Gastrocnemius medialis (tissue), 4 donors: ENCODE data around the gene CD79A. TPM values are rescaled to one million over a fixed set of nuclear protein-coding genes. Genes with fewer than 3 reads are reported as not detected.

ENCODE experiments used
- ATAC-seq, 2 donors: fragments of 150-250 bp; one replicate each; pipeline ENCODE4 v1.9.1; 2016
- DNase-seq, 2 donors: peaks; one replicate each; pipeline ENCODE4 v3.0.0-alpha.2; 2019
- H3K27ac ChIP-seq, 4 donors: fragments of 200-600 bp; sonication (generic); 1 replicate in 1 of 4; 2 replicates in 3 of 4; pipeline ENCODE4 v1.5.1; 2016 to 2018; ENCODE audit warnings: mild to moderate bottlenecking in 2 of 4, moderate library complexity in 1 of 4
- H3K27me3 ChIP-seq, 3 donors: fragments of 200-600 bp; sonication (generic) in 2 of 3; 1 replicate in 1 of 3; 2 replicates in 2 of 3; pipeline versions ENCODE4 v1.5.1 to v1.6.0; 2016 to 2019; ENCODE audit warnings: mild to moderate bottlenecking in 1 of 3, moderate library complexity in 1 of 3
- H3K36me3 ChIP-seq, 2 donors: fragments of 200-600 bp; sonication (generic) in 1 of 2; one replicate each; pipeline ENCODE4 v1.5.1; 2017 to 2018
- H3K4me1 ChIP-seq, 2 donors: fragments of 200-600 bp; sonication (generic) in 1 of 2; one replicate each; pipeline ENCODE4 v1.5.1; 2016 to 2017; ENCODE audit warnings: mild to moderate bottlenecking in 2 of 2
- H3K4me3 ChIP-seq, 4 donors: fragments of 200-600 bp; sonication (generic) in 3 of 4; 1 replicate in 1 of 4; 2 replicates in 3 of 4; pipeline ENCODE4 v1.5.1; 2016 to 2019; ENCODE audit warnings: mild to moderate bottlenecking in 2 of 4
- H3K9me3 ChIP-seq, 3 donors: fragments of 200-600 bp; sonication (generic) in 2 of 3; 1 replicate in 1 of 3; 2 replicates in 2 of 3; pipeline ENCODE4 v1.5.1; 2016 to 2019
- CTCF ChIP-seq, 5 experiments: fragments of 450-650 bp in 3 of 5; fragments of 200-600 bp in 2 of 5; sonication (generic) in 2 of 5; IDR thresholded peaks in 4 of 5; conservative IDR thresholded peaks in 1 of 5; 1 replicate in 4 of 5; 2 replicates in 1 of 5; pipeline ENCODE4 v1.5.1; 2016 to 2019; ENCODE audit warnings: antibody characterized with exemption in 5 of 5, mild to moderate bottlenecking in 3 of 5, moderate library complexity in 3 of 5
- POLR2A ChIP-seq, 2 donors: fragments of 450-650 bp; IDR thresholded peaks; one replicate each; pipeline ENCODE4 v1.6.1; 2017; ENCODE audit warnings: antibody characterized with exemption in 2 of 2, mild to moderate bottlenecking in 2 of 2, moderate library complexity in 2 of 2
- in situ Hi-C, 4 donors: fragments of 200-750 bp; cut with MboI; loops; one replicate each; pipeline versions ENCODE4 v1.15.0 to v1.8.0; 2017; ENCODE audit warnings: low sequenced_read_pairs in 4 of 4
- intact Hi-C: fragments of 100-400 bp; cut with DNase I; formaldehyde crosslinking; loops from one replicate; pipeline ENCODE4 v1.15.1; 2023; ENCODE audit warnings: low total_unique reads
- total RNA-seq, 4 donors: library from RNA; depleted of rRNA; stranded (reverse); fragments of >200 nt; gene quantifications; one replicate each; pipeline versions ENCODE4 v1.1.0 to v1.2.3, GENCODE V29; 2016

CD79A gene
- total RNA-seq, 4 donors from 2014 or later: 0.20 TPM; not detected in 3

DNA sequence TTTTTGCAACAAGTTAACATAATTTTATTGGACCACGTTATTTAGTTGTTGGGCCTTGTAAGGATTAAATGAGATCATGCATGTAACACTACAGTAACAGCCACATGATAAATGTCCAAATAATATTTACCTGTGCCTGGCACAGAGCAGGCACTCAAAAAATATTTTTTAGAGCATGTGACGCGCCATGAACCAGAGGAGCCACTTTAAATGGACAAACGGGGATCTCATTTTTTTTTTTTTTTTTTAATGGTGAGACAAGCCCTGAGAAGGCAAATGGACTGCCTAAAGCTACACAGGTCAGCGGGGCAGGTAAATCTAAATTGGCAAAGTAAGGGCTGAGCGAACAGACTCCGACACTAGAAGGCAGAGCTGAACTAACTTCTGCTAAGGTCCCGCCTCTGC, 17.9 kb upstream of the CD79A start:
- in situ Hi-C loops (loop anchor here in 1 of 4 donors (10.0 kb wide), 1 partner anchor 96 kb away; the partner anchor contains the start of gene RABAC1), intact Hi-C loops (loop anchor here (1.0 kb wide), 2 partner anchors 25 to 100 kb away; partner anchors contain the start of gene RABAC1)
- peaks cover 0 to 31% of the 10 kb centered on the region in 2 donors for H3K36me3 ChIP-seq
- H3K4me3 ChIP-seq: peak overlapping the region; percentile 70 to 94 (median 92)
- peak overlapping the region; percentile 86 to 100 (median 98) for H3K27ac ChIP-seq
- no peaks in the 10 kb centered on the region for H3K27me3 ChIP-seq
- no peak for DNase-seq
- no peak for TF ChIP-seq CTCF (IDR thresholded peaks at IDR 0.05 in 4 of 5, conservative IDR thresholded peaks at IDR 0.05 in 1 of 5)
- TF ChIP-seq POLR2A (IDR thresholded peaks at IDR 0.05): no peak
- peaks cover 26 to 37% of the 10 kb centered on the region in 2 donors for H3K4me1 ChIP-seq
- peak in 1 of 2 donors; percentile 0 for ATAC-seq
- no peaks in the 10 kb centered on the region for H3K9me3 ChIP-seq

GRCh38 chr19:41859618-41860418, 17.3 kb upstream of the CD79A start, which contains the start of gene RPS19:
Gene RPS19, plus strand, starts transcription at chr19:41860255. Its CDS starts 520 bp downstream, at chr19:41860775.
- ATAC-seq (peak; percentile 96), DNase-seq (peak; percentile 97 to 98)
- Histone ChIP-seq H3K9me3 (no peaks in the 10 kb centered on the region), H3K27ac (peak within 1 kb of the TSS; percentile 86 to 100 (median 98)), H3K4me3 (peak within 1 kb of the TSS; percentile 70 to 94 (median 92)), H3K36me3 (peaks cover 0 to 37% of the 10 kb centered on the region in 2 donors), H3K4me1 (peaks cover 26 to 37% of the 10 kb centered on the region in 2 donors), H3K27me3 (no peaks in the 10 kb centered on the region)
- peak; percentile 48 to 75 (median 64) for TF ChIP-seq CTCF (IDR thresholded peaks at IDR 0.05 in 4 of 5, conservative IDR thresholded peaks at IDR 0.05 in 1 of 5)
- TF ChIP-seq POLR2A (IDR thresholded peaks at IDR 0.05): peak; percentile 92 to 93
- in situ Hi-C loops: loop anchor here in 3 of 4 donors (5.0 to 10.0 kb wide), 2 partner anchors 82 to 95 kb away; partner anchors contain the start of gene RABAC1 (in 2 of the 3)
- intact Hi-C loops: loop anchor here (1.0 to 10.0 kb wide), 5 partner anchors 24 to 465 kb away; partner anchors contain the start of genes DEDD2, MEGF8, RABAC1 and ZNF574

- ATAC-seq: no peak
- H3K9me3 ChIP-seq: no peaks in the 10 kb centered on the region
- in situ Hi-C loops (loop anchor here in 2 of 4 donors (5.0 to 10.0 kb wide), 2 partner anchors 82 to 94 kb away; partner anchors contain the start of gene RABAC1 (in 1 of the 2)), intact Hi-C loops (loop anchor here (5.0 to 10.0 kb wide), 3 partner anchors 217 to 464 kb away; partner anchors contain the start of genes DEDD2, MEGF8 and ZNF574)
- peaks cover 26 to 37% of the 10 kb centered on the region in 2 donors for H3K4me1 ChIP-seq
- no peak for DNase-seq
- peak overlapping the region; percentile 70 to 94 (median 92) for H3K4me3 ChIP-seq
- peak overlapping the region; percentile 86 to 100 (median 98) for H3K27ac ChIP-seq
- TF ChIP-seq CTCF (IDR thresholded peaks at IDR 0.05 in 4 of 5, conservative IDR thresholded peaks at IDR 0.05 in 1 of 5): no peak
- TF ChIP-seq POLR2A (IDR thresholded peaks at IDR 0.05): no peak
- H3K36me3 ChIP-seq: peaks cover 0 to 45% of the 10 kb centered on the region in 2 donors
- no peaks in the 10 kb centered on the region for H3K27me3 ChIP-seq
Observed at GRCh38 chr19:41860419-41861115, 16.5 kb upstream of the CD79A start.

DNA sequence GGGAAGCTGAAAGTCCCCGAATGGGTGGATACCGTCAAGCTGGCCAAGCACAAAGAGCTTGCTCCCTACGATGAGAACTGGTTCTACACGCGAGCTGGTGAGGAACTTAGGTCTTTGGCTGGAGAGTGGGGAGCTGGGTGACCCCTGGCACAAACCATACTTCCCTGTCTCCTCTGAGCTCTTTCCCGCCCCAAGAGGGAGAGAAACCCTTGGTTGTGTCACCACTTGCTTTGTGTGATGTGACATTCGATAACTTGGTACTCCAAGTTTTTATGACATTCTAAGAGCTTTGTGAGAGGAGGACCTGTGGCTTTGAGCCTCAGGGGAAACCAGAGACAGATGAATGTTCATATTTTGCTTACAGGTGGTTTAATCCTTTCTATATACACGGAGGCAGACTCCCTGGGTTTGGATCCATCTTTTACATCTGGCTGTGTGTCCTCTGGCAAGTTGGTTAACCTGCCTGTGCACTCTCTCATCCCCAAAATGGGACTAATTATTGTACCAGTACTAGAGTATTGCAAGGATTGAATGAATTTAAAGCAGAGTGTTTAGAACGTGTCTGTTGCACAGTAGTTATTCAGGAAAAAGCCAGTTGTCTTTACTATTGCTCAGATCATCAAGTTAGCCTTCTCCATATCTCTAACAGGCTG, 15.8 kb upstream of the CD79A start:
- Histone ChIP-seq H3K27me3 (no peaks in the 10 kb centered on the region), H3K4me1 (peaks cover 26 to 37% of the 10 kb centered on the region in 2 donors), H3K9me3 (no peaks in the 10 kb centered on the region), H3K36me3 (peaks cover 0 to 45% of the 10 kb centered on the region in 2 donors), H3K27ac (peak overlapping the region; percentile 86 to 100 (median 98)), H3K4me3 (peak overlapping the region; percentile 70 to 94 (median 92))
- DNase-seq (no peak), ATAC-seq (no peak)
- TF ChIP-seq POLR2A (IDR thresholded peaks at IDR 0.05) (no peak), CTCF (IDR thresholded peaks at IDR 0.05 in 4 of 5, conservative IDR thresholded peaks at IDR 0.05 in 1 of 5) (no peak)
- in situ Hi-C loops (loop anchor here in 2 of 4 donors (5.0 to 10.0 kb wide), 2 partner anchors 81 to 94 kb away; partner anchors contain the start of gene RABAC1 (in 1 of the 2)), intact Hi-C loops (loop anchor here (5.0 to 10.0 kb wide), 3 partner anchors 216 to 464 kb away; partner anchors contain the start of genes DEDD2, MEGF8 and ZNF574)
